GM23248 (cell line): ENCODE measurements around the gene HAPLN1. TPM values are rescaled to one million over a fixed set of nuclear protein-coding genes. Genes with fewer than 3 reads are reported as not detected.

Experiments
- DNase-seq: peaks from one replicate; pipeline ENCODE4 v3.0.0-alpha.2; 2015
- H2AFZ ChIP-seq: fragments of 200-600 bp; sonication (generic); 2 replicates; pipeline ENCODE4 v1.6.1; 2016; ENCODE audit warnings: antibody characterized with exemption
- H3F3A ChIP-seq: fragments of 200-600 bp; sonication (generic); 2 replicates; pipeline ENCODE4 v1.6.1; 2016; ENCODE audit warnings: mild to moderate bottlenecking, antibody characterized with exemption, mixed run types; ENCODE audit not compliant: insufficient read depth
- H3K27ac ChIP-seq: fragments of 200-600 bp; sonication (generic); 2 replicates; pipeline ENCODE4 v1.5.1; 2016; ENCODE audit warnings: mild to moderate bottlenecking
- H3K27me3 ChIP-seq: fragments of 200-600 bp; sonication (generic); replicated peaks from 2 replicates; pipeline ENCODE4 v1.6.1; 2016; ENCODE audit warnings: mild to moderate bottlenecking; ENCODE audit not compliant: insufficient read depth
- H3K36me3 ChIP-seq: fragments of 200-600 bp; sonication (generic); 2 replicates; pipeline ENCODE4 v1.6.1; 2016; ENCODE audit warnings: low read depth, mild to moderate bottlenecking
- H3K4me1 ChIP-seq: fragments of 200-600 bp; sonication (generic); 2 replicates; pipeline ENCODE4 v1.6.1; 2016; ENCODE audit warnings: mild to moderate bottlenecking; ENCODE audit not compliant: insufficient read depth
- H3K4me2 ChIP-seq: fragments of 200-600 bp; sonication (generic); one replicate; pipeline ENCODE4 v1.6.1; 2016; ENCODE audit warnings: mild to moderate bottlenecking; ENCODE audit not compliant: unreplicated experiment
- H3K4me3 ChIP-seq: fragments of 200-600 bp; sonication (generic); 2 replicates; pipeline ENCODE4 v1.5.1; 2016; ENCODE audit warnings: mild to moderate bottlenecking
- H3K79me2 ChIP-seq: fragments of 200-600 bp; sonication (generic); 2 replicates; pipeline ENCODE4 v1.6.1; 2016; ENCODE audit warnings: mild to moderate bottlenecking; ENCODE audit not compliant: insufficient read depth
- H3K9ac ChIP-seq: fragments of 200-600 bp; sonication (generic); 2 replicates; pipeline ENCODE4 v1.6.1; 2016; ENCODE audit warnings: mild to moderate bottlenecking
- H3K9me2 ChIP-seq: fragments of 200-600 bp; sonication (generic); 2 replicates; pipeline ENCODE4 v1.6.1; 2016; ENCODE audit warnings: mixed run types, mild to moderate bottlenecking, moderate library complexity; ENCODE audit not compliant: insufficient read depth
- H3K9me3 ChIP-seq: fragments of 200-600 bp; sonication (generic); one replicate; pipeline ENCODE4 v1.6.1; 2017; ENCODE audit warnings: low read depth
- H4K20me1 ChIP-seq: fragments of 200-600 bp; sonication (generic); 2 replicates; pipeline ENCODE4 v1.6.0; 2016; ENCODE audit not compliant: insufficient read depth
- EZH2 ChIP-seq: fragments of 200-600 bp; sonication (generic); IDR thresholded peaks from 2 replicates; pipeline ENCODE4 v1.6.1; 2018; ENCODE audit warnings: antibody characterized with exemption, mild to moderate bottlenecking; ENCODE audit not compliant: insufficient read depth, poor library complexity, severe bottlenecking
- EZH2phosphoT487 ChIP-seq: fragments of 200-600 bp; sonication (generic); IDR thresholded peaks from 2 replicates; pipeline ENCODE4 v1.6.1; 2018; ENCODE audit warnings: antibody characterized with exemption, moderate library complexity, mild to moderate bottlenecking, low read depth; ENCODE audit not compliant: insufficient read depth
- WGBS, 2 experiments: methylation state at CpG; one replicate each; pipeline ENCODE4 v1.1.6; 2015 to 2017; ENCODE audit warnings: low lambda C conversion rate in 2 of 2, low coverage in 1 of 2; ENCODE audit errors: missing lambda C conversion rate in 2 of 2; 5-methylcytosine and 5-hydroxymethylcytosine counted together
- in situ Hi-C: fragments of 300-500 bp; cut with MboI; formaldehyde crosslinking; loops from 2 replicates; pipeline ENCODE4 v1.15.0; 2020
- polyA plus RNA-seq: library from polyadenylated mRNA; unstranded; fragments of >200 nt; fragmentation: Nextera tagmentation; extraction: Ambion mirVana; gene quantifications from 2 replicates; pipeline ENCODE4 v1.2.1, GENCODE V29; 2016
- total RNA-seq: library from RNA; depleted of rRNA; stranded (reverse); fragments of >200 nt; shearing (Covaris generic); gene quantifications from 2 replicates; pipeline ENCODE4 v1.2.3, GENCODE V29; 2014

HAPLN1 gene
- total and polyA plus RNA-seq, 2 experiments from 2014 or later = 49.7 to 77.6 TPM

DNA sequence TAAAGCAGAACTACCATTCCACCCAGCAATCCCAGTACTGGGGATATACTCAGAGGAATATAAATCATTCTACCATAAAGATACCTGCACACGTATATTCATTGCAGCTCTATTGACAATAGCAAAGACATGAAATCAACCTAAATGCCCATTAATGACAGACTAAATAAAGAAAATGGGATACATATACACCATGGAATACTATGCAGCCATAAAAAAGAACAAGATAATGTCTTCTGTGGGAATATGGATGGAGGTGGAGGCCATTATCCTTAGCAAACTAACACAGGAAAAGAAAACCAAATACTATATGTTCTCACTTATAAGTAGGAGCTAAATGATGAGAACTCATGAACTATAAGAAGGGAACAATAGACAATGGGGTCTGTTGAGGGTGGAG lies 12.5 kb downstream of the HAPLN1 start:
- no peaks in the 10 kb centered on the region for H3F3A ChIP-seq
- H3K27ac ChIP-seq = no peak overlapping the region
- TF ChIP-seq EZH2 (no peak), EZH2phosphoT487 (no peak)
- in situ Hi-C loops = loop anchor here (25.0 kb wide), 1 partner anchor 754 kb away; no protein-coding TSS in a partner anchor
- no peak overlapping the region for H3K4me2 ChIP-seq
- no peaks in the 10 kb centered on the region for H3K4me1 ChIP-seq
- no peaks in the 10 kb centered on the region for H3K9me2 ChIP-seq
- H3K4me3 ChIP-seq = no peak overlapping the region
- H4K20me1 ChIP-seq = no peaks in the 10 kb centered on the region
- no peaks in the 10 kb centered on the region for H3K36me3 ChIP-seq
- H3K27me3 ChIP-seq = peaks cover 3% of the 10 kb centered on the region; the same call in 1 of the 2 replicates
- WGBS, 2 experiments = 81% methylated on average over 1 of the region's 1 CpG
- no peak overlapping the region for H3K9ac ChIP-seq
- no peaks in the 10 kb centered on the region for H3K9me3 ChIP-seq
- H3K79me2 ChIP-seq = no peaks in the 10 kb centered on the region
- no peak for DNase-seq
- no peak overlapping the region for H2AFZ ChIP-seq

DNA sequence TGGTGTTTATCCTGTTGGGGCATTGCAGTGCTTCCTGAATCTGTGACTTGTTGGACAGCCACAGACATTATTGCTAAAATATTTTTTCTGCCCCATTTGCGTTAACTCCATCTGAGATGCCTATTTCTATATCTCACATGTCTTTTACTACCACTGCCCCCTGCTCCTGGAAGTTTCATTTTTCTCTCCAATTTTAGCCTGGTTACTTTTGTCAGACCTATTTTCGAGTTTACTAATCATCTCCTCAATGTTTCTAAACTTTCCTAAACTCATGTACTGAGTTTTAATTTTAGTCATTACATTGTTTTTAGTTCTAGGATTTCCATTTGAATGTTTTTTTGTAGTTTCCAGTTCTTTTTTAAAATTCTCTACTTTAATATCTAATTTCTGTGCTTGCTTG lies 17.6 kb downstream of the HAPLN1 start:
- Histone ChIP-seq H3K27ac (no peak overlapping the region), H3K4me3 (no peak overlapping the region), H3K36me3 (no peaks in the 10 kb centered on the region), H3F3A (no peaks in the 10 kb centered on the region), H2AFZ (no peak overlapping the region), H3K27me3 (no peaks in the 10 kb centered on the region), H3K4me2 (no peak overlapping the region), H3K9me3 (no peaks in the 10 kb centered on the region), H3K9ac (no peak overlapping the region), H3K9me2 (no peaks in the 10 kb centered on the region), H4K20me1 (no peaks in the 10 kb centered on the region), H3K79me2 (no peaks in the 10 kb centered on the region), H3K4me1 (no peaks in the 10 kb centered on the region)
- in situ Hi-C loops = loop anchor here (25.0 kb wide), 1 partner anchor 759 kb away; no protein-coding TSS in a partner anchor
- TF ChIP-seq EZH2phosphoT487 = no peak
- TF ChIP-seq EZH2 = no peak
- DNase-seq = no peak
- WGBS, 2 experiments = 42 to 52% methylated on average over 2 of the region's 2 CpGs

- in situ Hi-C loops = loop anchor here (25.0 kb wide), 1 partner anchor 760 kb away; no protein-coding TSS in a partner anchor
- 81 to 85% methylated on average over 6 of the region's 6 CpGs for WGBS, 2 experiments
- DNase-seq = peak; percentile 20
Measured at GRCh38 chr5:83701886-83702285, 18.8 kb downstream of the HAPLN1 start.

GRCh38 chr5:83689881-83690280 lies 30.8 kb downstream of the HAPLN1 start:
- H3K4me3 ChIP-seq = no peak overlapping the region
- no peaks in the 10 kb centered on the region for H4K20me1 ChIP-seq
- 48 to 54% methylated on average over 1 of the region's 1 CpG for WGBS, 2 experiments
- H3K9me2 ChIP-seq = no peaks in the 10 kb centered on the region
- no peaks in the 10 kb centered on the region for H3K4me1 ChIP-seq
- no peak overlapping the region for H2AFZ ChIP-seq
- in situ Hi-C loops = no loop called here
- no peak for DNase-seq
- no peaks in the 10 kb centered on the region for H3K79me2 ChIP-seq
- no peak for TF ChIP-seq EZH2
- TF ChIP-seq EZH2phosphoT487 = no peak
- H3F3A ChIP-seq = no peaks in the 10 kb centered on the region
- H3K9ac ChIP-seq = no peak overlapping the region
- no peak overlapping the region for H3K27ac ChIP-seq
- no peak overlapping the region for H3K4me2 ChIP-seq
- no peaks in the 10 kb centered on the region for H3K9me3 ChIP-seq
- H3K36me3 ChIP-seq = no peaks in the 10 kb centered on the region
- H3K27me3 ChIP-seq = no peaks in the 10 kb centered on the region

More at GRCh38 chr5:83701886-83702285, 18.8 kb downstream of the HAPLN1 start:
- H3F3A ChIP-seq = no peaks in the 10 kb centered on the region
- no peak overlapping the region for H3K4me2 ChIP-seq
- no peaks in the 10 kb centered on the region for H3K4me1 ChIP-seq
- H3K9me2 ChIP-seq = no peaks in the 10 kb centered on the region
- no peaks in the 10 kb centered on the region for H3K27me3 ChIP-seq
- H3K4me3 ChIP-seq = no peak overlapping the region
- no peak overlapping the region for H2AFZ ChIP-seq
- H3K9me3 ChIP-seq = no peaks in the 10 kb centered on the region
- H3K9ac ChIP-seq = no peak overlapping the region
- no peak for TF ChIP-seq EZH2phosphoT487
- TF ChIP-seq EZH2 = no peak
- no peak overlapping the region for H3K27ac ChIP-seq
- H3K79me2 ChIP-seq = no peaks in the 10 kb centered on the region
- H3K36me3 ChIP-seq = no peaks in the 10 kb centered on the region
- no peaks in the 10 kb centered on the region for H4K20me1 ChIP-seq

DNA sequence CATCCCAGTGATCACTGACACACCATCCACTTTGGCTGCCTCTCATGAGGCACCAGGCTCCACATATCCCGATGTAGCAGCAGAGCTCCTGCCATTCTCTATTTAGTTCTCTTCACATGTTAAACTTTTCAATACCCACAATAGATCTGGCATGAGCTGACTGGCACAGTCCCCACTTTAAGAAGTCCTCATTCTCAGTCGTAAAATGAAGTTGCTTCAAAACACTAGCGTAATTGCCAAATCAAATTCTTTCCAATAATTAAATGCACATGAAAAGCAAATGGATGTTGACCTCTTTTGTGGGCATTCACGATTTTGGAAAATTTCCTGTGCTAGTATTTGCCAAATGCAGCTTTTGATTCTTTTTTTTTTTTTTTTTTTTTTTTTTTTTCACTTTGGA lies 32.4 kb downstream of the HAPLN1 start:
- H3K9ac ChIP-seq = no peak overlapping the region
- H3K36me3 ChIP-seq = no peaks in the 10 kb centered on the region
- H3K27me3 ChIP-seq = no peaks in the 10 kb centered on the region
- in situ Hi-C loops = no loop called here
- H3K4me2 ChIP-seq = no peak overlapping the region
- H2AFZ ChIP-seq = no peak overlapping the region
- H3K27ac ChIP-seq = no peak overlapping the region
- no peaks in the 10 kb centered on the region for H4K20me1 ChIP-seq
- no peaks in the 10 kb centered on the region for H3K79me2 ChIP-seq
- TF ChIP-seq EZH2phosphoT487 (no peak), EZH2 (no peak)
- WGBS, 2 experiments = 10 to 12% methylated on average over 4 of the region's 4 CpGs
- H3F3A ChIP-seq = no peaks in the 10 kb centered on the region
- no peaks in the 10 kb centered on the region for H3K9me3 ChIP-seq
- no peak overlapping the region for H3K4me3 ChIP-seq
- H3K9me2 ChIP-seq = no peaks in the 10 kb centered on the region
- no peaks in the 10 kb centered on the region for H3K4me1 ChIP-seq
- no peak for DNase-seq
